VCaP (cell line): ENCODE data around the gene IL20.

ENCODE experiments used
- H3K27ac ChIP-seq: fragments of 450-650 bp; 2 replicates; pipeline ENCODE4 v1.5.1; 2017
- CTCF ChIP-seq: fragments of 450-650 bp; conservative IDR thresholded peaks from 2 replicates; pipeline ENCODE4 v1.5.1; 2017; ENCODE audit warnings: mild to moderate bottlenecking, moderate library complexity

IL20 gene

GRCh38 chr1:206890125-206891060 lies 25.0 kb downstream of the IL20 start:
- H3K27ac ChIP-seq, result peak overlapping the region; percentile 56
- no peak for TF ChIP-seq CTCF

DNA sequence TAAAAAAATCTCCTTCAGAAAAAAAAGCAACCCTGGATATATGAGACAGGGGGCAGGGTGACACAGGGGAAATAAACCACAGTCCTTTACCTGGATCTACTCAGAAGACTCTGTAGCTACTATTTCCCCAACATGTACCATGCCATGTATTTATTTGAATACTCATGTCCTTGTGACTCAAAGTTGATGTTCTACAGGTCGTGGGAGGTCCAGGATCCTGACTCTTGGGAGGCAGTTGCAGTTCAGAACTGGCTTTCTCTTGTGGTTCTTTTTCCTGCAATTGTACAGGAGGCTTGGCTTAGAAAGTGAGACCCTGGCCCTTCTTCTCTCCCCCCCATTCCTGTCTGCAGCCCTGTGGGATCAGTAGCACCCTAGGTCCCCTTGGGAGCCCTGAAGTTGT lies 26.0 kb downstream of the IL20 start:
- no peak for TF ChIP-seq CTCF
- no peak overlapping the region for H3K27ac ChIP-seq

- H3K27ac ChIP-seq, result no peak overlapping the region
- TF ChIP-seq CTCF, result no peak
These were observed 27.0 kb downstream of the IL20 start for GRCh38 chr1:206892351-206892984.

DNA sequence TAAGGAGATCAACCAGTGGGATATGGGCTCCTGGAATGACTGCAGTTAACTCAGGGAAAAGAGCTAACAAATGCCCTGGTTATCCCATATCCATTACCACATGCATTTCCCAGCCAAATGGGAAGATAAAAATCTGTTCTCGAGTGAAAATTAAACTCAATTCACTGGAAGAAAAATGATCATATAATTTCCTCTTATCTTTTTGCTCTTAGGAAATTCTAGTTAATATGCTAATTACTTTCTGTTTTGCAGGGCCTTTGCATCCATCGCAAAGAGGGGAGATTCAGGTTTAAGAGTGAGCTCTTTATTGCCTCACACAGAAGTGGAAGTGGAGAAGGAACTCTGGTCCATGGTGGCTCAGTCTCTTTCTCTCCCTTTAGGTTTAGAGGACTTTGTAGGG lies 28.0 kb downstream of the IL20 start:
- no peak overlapping the region for H3K27ac ChIP-seq
- no peak for TF ChIP-seq CTCF

DNA sequence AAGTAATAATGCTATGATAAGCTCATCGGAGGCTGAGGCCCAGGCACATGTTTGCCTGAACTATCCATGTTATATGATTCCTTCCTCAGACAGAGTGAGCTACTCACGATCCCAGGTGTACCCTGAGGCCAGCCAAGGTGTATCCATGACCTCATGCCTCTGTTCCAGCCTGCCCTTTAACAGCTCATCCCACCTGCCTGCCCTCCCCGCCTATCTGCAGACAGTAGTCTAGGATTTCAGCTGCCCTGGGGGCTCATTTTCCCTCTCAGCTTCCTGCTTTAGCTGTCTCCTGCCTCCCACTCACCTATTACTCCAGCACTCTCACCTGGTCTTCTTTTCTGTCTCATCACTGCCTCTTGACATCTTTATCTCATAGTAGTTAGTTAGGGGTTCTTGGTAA lies 29.9 kb downstream of the IL20 start:
- H3K27ac ChIP-seq, result peak overlapping the region; percentile 49; the same call in 1 of the 2 replicates
- no peak for TF ChIP-seq CTCF

DNA sequence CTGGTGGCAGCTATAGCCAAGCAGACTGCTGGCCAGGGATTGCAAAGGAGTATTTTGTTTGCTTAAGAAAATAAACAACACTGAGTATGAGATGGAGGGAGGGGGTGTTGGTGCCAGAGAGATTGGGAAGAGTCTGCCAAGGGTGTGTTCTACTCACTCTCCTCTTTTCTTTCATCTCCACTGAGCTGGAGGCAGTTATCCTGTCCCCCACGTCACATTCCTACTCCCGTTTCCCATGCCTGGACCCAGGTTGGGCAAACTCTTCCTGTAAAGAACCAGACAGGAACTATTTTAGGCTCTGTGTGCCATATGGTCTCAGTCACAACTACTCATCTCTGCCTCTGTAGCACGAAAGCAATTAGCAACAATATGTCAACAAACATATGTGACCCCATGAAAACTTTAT lies 30.4 kb downstream of the IL20 start:
- no peak for TF ChIP-seq CTCF
- H3K27ac ChIP-seq, result peak overlapping the region; percentile 49; the same call in 1 of the 2 replicates

DNA sequence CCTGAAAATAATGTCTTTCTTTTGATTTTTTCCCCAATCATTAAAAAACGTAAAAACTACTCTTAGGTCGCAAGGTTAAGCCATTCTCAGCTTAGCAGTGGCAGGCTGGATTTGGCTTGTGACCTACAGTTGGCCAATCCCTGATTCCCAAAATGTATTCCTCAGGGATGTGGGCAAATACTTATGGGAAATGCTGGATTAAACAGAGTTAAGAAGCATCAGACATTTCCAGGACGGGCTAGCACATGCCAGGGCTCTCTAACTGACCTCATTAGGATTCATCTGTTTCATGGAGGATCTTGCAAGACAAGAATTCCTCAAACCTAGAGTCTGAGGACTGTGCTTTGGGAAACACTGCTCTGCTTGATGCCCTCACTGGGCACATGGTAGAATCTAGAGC lies 30.8 kb downstream of the IL20 start:
- peak overlapping the region; percentile 49; the same call in 1 of the 2 replicates for H3K27ac ChIP-seq
- no peak for TF ChIP-seq CTCF
